GM18861 (cell line): ENCODE data around the gene MYH7B.

Source experiments
- ATAC-seq: cut with Tn5 transposase; IDR thresholded peaks from one replicate; pipeline ENCODE4 v1.9.1; 2021; ENCODE audit not compliant: unreplicated experiment

The MYH7B gene

DNA sequence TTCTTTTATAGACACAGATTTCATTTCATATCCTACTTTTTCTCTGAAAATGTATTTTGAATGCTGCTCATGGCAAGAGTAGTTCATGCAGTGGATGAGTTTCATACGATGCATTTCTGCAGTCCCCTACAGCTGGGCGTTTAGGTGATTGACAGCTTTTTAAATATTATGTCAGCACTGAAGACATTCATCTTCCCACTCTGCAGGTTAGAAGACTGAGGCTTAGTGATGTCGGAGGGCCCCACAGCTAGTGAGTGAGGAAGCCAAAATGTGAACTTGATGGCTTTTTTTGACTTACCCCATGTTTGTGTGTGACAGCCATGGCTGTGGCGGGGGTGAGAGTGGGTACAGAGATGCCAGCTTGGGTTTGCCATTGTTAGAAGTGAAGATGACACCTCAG, 33.5 kb downstream of the MYH7B start:
- ATAC-seq = no peak

DNA sequence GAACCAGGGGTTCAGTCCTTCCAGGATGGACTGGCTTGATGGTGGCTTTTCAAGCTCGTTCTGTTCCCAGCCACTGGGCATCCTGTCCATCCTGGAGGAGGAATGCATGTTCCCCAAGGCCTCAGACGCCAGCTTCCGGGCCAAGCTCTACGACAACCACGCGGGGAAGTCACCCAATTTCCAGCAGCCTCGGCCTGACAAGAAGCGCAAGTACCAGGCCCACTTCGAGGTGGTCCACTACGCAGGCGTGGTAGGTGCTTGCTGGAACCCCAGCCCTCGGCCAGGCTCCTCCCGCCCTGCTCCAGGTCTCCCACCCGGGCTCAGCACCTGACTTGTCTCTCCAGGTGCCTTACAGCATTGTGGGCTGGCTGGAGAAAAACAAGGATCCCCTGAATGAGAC, 34.0 kb downstream of the MYH7B start:
- ATAC-seq = no peak

DNA sequence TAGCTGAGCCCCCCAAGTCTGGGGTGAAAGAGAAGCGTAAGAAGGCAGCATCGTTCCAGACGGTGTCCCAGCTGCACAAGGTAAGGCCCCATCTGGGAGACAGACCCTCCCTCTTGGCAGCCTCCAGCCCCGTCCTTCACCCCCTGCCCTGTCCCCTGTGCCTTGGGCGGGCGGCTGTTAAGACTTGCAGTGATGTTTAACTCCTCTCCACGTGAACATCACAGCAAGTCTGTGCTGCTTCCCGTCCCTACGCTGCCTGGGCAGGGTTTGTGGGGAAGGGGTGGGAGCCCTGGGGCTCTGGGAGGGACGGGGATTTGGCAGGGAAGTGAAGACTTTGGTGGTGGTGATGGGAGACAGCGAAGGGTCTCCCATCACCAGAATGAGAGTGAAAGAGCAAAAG, 34.6 kb downstream of the MYH7B start:
- no peak for ATAC-seq

DNA sequence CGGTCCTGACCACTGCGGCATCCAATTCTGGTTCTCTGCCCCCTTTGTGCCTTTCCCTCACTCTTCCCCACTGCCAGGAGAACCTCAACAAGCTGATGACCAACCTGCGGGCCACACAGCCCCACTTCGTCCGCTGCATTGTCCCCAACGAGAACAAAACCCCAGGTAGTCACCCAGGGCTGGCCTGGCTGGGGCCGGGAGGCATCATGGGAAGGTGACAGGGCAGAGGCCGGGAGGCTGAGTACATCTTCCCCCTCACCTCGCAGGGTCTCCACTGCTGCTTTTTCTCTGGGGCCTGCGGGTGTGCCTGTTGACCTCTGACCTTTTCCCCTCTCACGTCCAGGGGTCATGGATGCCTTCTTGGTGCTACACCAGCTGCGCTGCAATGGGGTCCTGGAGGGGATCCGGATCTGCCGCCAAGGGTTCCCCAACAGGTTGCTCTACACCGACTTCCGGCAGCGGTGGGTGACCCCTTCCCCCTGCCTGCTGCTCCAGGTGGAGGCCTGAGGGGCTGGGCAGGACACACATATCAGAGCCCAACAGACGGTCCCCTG, 35.1 kb downstream of the MYH7B start:
- no peak for ATAC-seq

DNA sequence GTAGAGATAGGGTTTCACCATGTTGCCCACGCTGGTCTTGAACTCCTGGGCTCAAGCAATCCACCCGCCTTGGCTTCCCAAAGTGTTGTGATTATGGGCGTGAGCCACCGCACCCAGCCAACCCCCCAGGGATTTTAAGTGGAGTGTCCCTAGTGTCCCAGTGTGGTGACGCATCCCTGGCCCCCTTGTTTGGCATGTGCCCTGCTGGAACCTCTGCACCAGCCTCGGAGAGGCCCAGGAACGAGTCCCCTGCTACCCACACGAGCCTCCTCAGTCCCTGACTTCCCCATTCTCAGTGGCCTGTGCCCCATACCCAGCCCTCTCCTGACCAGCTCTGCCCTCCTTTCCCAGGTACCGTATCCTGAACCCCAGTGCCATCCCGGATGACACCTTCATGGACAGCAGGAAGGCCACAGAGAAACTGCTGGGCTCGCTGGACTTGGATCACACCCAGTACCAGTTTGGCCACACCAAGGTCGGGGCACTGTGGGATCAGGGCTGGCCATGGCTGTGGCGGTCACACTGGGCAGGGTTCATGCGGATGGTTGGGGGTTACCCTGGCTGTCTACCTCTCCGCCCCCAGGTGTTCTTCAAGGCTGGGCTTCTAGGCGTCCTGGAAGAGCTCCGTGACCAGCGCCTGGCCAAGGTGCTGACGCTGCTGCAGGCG, 37.2 kb downstream of the MYH7B start:
- no peak for ATAC-seq

DNA sequence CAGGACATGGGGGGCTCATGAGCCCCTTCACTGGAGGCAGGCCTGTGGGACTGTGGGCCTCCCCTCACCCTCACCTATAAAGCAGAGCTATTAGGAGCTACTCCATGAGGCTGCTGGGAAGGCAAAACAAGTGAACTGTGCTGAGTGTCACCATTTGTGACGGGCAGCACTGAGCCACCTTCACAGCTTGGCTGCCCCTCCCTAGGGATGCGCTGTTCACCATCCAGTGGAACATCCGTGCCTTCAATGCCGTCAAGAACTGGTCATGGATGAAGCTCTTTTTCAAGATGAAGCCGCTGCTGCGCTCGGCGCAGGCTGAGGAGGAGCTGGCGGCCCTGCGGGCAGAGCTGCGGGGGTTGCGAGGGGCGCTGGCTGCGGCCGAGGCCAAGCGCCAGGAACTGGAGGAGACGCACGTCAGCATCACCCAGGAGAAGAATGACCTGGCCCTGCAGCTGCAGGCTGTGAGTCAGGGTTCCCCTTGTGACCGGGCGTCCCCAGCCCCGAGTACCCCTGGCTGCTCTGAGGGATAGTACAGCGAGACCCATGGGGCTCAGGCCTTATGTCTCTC, 38.4 kb downstream of the MYH7B start:
- ATAC-seq = no peak

DNA sequence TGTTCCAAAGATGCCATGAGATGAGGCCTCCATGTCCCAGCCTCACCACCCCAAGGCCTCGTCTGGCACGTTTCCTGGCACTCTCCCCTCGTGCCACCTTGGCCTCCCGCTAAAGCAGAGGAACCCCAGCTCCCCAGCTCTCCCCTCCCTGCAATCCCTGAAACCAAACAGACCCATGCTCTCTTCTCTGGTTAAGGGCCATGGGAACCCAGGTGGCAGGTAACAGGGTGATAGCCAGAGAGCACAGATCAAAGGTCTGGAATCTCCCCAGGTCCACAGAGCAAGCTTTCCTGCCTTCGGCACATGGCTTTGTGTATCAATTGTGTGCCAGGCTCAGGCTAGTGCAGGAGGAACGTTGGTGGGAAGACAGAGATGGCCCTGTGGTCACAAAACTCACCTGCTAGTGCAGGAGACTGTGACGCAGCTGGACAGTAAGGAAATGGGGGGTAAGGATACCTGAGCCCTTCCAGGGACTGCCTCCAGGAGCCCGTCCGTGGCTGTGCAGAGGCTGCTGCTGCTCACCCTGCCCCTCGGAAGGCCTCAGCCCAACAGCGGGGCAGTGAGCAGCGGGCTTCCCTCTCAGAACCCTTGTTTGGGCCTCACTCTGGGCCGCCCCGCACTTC, 39.0 kb downstream of the MYH7B start:
- no peak for ATAC-seq

DNA sequence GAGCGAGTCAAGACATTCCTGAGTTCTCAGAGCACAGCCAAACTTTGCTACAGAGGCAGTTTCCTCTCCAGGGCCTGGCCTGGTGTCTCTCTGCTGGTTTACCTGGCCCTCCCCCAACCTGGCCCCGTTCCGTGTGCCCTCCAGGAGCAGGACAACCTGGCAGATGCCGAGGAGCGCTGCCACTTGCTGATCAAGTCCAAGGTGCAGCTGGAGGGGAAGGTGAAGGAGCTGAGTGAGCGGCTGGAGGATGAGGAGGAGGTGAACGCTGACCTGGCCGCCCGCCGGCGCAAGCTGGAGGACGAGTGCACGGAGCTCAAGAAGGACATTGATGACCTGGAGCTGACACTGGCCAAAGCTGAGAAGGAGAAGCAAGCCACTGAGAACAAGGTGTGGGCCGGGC, 39.5 kb downstream of the MYH7B start:
- ATAC-seq = no peak

DNA sequence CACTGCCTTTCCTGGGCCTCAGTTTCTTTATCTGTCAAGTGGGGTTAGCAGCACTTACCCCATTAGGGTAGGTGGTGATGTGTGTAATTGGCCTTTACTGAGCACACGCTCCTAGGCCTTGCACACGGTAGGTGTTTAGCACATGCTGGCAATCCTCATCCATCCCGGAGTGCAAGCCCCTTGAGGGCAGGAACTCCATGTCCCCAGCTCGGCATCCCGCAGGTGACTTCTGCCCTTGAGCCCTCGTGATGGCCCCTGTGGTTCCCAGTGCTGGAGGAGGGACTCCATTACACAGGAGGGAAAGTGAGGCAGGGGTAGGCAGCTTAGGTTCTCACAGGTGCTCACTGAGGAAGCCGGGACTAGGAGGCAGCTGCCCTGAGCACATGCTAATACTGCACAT, 40.0 kb downstream of the MYH7B start:
- ATAC-seq = no peak

DNA sequence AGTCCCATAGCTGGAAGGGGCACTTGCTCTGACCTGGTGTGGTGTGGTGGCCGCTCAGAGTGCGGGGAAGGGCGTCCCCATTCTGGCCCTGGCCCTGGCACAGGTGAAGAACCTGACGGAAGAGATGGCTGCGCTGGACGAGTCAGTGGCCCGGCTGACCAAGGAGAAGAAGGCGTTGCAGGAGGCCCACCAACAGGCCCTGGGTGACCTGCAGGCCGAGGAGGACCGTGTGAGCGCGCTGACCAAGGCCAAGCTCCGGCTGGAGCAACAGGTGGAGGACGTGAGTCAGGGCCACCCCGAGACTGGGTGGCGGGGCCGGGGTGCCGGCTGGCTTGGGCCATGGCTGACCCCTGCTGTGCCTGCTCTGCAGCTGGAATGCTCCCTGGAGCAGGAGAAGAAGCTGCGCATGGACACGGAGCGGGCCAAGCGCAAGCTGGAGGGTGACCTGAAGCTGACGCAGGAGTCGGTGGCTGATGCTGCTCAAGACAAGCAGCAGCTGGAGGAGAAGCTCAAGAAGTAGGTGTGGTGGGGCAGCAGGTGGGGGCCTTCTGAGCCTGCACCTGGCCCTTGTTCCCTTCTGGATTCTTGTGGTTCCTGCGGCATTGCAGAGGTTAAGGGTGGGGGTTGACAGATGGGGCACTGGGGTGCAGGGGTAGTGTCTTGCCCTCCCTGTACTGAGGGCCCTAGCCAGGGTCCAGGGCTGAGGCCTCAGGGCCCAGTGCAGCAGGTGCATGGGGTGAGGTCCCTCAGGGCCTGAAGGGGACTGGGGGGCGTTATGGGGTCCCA, 40.8 kb downstream of the MYH7B start:
- no peak for ATAC-seq

DNA sequence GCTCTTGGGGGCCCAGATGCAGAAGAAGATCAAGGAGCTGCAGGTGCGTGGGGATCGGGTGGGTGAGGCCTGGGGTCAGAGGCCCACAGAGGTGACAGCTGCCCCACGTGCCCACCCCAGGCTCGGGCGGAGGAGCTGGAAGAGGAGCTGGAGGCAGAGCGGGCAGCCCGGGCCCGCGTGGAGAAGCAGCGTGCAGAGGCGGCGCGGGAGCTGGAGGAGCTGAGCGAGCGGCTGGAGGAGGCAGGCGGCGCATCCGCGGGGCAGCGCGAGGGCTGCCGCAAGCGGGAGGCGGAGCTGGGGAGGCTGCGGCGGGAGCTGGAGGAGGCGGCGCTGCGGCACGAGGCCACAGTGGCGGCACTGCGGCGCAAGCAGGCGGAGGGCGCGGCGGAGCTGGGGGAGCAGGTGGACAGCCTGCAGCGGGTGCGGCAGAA, 41.5 kb downstream of the MYH7B start:
- no peak for ATAC-seq

DNA sequence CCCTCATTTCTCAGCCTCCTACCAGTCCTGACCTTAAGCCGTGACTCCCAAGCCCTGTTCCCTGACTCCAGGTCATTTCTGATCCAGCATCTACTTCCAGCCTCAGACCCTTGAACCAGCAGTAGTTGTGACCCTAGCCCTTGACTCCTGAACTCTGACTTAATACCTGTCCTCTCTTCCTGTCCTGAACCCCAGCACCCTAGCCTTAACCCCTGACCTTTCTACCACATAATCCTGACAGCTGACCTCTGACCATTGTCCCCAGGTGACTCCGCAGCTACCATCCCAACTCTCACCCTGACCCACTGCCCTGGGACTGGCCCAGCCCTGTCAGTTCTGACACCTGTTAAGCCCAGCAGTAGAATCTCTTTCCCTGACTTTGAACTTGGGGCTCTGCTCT, 42.1 kb downstream of the MYH7B start:
- ATAC-seq = no peak

DNA sequence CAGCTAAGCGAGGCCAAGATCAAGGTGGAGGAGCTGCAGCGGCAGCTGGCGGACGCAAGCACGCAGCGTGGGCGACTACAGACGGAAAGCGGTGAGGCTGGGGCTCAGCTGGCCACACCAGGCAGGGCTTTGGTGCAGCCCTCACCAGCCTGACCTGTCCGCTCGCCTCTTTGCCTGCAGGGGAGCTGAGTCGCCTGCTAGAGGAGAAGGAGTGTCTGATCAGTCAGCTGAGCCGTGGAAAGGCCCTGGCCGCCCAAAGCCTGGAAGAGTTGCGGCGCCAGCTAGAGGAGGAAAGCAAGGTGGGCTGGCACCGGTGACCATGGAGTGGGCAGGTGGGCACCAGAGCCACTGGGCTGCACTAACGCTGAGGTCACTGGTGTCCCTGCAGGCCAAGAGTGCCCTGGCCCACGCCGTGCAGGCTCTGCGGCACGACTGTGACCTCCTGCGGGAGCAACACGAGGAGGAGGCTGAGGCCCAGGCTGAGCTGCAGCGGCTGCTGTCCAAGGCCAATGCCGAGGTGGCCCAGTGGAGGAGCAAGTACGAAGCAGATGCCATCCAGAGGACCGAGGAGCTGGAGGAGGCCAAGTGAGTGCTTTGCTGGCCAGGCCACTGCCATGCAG, 42.8 kb downstream of the MYH7B start:
- no peak for ATAC-seq

DNA sequence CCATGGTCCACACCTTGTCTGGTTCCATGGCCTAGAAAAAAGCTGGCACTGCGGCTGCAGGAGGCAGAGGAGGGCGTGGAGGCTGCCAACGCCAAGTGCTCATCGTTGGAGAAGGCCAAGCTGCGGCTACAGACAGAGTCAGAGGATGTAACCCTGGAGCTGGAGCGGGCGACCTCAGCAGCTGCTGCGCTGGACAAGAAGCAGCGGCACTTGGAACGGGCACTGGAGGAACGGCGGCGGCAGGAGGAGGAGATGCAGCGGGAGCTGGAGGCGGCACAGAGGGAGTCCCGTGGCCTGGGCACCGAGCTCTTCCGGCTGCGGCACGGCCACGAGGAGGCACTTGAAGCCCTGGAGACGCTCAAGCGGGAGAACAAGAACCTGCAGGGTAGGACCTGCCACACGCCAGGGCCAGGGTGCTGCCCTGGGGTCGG, 43.4 kb downstream of the MYH7B start:
- ATAC-seq = no peak

DNA sequence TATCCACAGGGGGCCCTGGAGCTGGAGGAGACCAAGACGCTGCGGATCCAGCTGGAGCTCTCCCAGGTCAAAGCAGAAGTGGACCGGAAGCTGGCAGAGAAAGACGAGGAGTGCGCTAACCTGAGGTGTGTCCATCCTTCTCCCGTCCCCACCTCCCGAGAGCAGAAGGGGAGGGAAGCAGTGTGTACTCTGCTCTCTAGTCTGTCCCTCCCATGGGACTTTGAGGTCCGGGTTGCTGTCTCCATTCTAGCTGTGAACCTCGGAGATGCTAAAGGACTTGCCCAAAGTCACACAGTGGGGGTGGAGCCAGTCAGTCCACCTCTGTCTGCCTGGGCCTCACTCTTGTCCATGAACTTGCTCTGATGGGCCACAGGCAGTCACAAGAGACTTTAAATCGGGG, 44.1 kb downstream of the MYH7B start:
- ATAC-seq = no peak

DNA sequence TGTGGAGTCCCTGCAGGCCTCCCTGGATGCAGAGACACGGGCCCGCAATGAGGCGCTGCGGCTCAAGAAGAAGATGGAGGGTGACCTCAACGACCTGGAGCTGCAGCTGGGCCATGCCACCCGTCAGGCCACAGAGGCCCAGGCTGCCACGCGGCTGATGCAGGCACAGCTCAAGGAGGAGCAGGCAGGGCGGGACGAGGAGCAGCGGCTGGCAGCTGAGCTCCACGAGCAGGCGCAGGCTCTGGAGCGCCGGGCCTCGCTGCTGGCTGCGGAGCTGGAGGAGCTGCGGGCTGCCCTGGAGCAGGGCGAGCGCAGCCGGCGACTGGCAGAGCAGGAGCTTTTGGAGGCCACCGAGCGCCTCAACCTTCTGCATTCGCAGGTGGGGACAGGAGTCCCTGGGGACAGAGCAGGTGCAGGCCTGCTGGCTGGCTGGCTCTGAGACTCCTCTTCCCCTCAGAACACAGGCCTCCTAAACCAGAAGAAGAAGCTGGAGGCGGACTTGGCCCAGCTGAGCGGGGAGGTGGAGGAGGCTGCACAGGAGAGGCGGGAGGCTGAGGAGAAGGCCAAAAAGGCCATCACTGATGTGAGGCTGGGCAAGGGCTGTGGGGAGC, 44.7 kb downstream of the MYH7B start:
- no peak for ATAC-seq

DNA sequence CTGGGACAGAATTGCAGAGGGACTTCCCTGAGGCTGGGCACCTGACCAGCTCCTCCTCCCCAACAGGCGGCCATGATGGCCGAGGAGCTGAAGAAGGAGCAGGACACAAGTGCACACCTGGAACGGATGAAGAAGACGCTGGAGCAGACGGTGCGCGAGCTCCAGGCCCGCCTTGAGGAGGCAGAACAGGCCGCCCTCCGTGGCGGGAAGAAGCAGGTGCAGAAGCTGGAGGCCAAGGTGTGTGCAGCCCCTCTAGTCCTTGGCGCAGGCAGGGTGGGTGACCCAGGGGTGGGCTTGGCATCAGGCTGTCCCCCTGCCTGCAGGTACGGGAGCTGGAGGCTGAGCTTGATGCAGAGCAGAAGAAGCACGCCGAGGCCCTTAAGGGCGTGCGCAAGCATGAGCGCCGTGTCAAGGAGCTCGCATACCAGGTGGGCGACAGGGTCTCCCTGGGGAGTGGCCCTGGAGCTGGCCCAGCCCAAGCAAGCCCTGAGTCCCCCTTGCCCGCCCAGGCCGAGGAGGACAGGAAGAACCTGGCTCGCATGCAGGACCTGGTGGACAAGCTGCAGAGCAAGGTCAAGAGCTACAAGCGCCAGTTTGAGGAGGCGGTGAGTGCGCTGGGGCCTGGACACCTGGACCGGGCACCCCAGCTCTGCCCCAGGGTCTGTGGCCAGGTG, 45.4 kb downstream of the MYH7B start:
- no peak for ATAC-seq

DNA sequence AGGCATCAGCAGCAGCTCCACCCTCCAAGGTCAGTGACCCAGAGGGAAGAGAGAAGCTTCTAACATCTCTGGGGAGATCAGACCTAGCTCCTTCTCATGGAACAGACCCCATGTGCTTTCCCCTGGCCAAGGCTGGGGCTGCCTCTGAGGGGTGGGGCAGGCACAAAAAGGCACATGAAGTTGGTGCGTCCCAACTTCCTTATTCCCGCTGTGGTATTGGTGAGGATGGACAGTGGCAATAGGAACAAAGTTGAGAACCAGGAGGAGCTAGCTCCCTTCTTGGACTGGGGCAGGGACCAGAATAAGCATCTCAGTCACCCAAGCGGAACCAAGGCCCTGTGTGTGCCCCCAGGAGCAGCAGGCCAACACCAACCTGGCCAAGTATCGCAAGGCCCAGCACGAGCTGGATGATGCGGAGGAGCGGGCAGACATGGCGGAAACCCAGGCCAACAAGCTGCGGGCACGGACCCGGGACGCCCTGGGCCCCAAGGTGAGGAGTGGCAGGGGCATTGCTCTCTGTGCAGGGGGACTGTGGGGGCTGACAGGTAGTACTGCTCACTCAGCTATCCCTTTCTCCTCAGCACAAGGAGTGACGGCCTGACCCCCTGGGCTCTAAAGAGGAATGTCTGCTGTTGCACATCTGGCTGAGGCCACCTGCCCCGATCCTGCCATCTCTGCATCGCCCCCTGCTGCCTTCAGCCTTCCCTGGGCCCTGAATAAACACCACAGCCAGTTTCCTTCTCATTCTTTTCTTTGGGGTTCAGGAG, 46.1 kb downstream of the MYH7B start:
- no peak for ATAC-seq

DNA sequence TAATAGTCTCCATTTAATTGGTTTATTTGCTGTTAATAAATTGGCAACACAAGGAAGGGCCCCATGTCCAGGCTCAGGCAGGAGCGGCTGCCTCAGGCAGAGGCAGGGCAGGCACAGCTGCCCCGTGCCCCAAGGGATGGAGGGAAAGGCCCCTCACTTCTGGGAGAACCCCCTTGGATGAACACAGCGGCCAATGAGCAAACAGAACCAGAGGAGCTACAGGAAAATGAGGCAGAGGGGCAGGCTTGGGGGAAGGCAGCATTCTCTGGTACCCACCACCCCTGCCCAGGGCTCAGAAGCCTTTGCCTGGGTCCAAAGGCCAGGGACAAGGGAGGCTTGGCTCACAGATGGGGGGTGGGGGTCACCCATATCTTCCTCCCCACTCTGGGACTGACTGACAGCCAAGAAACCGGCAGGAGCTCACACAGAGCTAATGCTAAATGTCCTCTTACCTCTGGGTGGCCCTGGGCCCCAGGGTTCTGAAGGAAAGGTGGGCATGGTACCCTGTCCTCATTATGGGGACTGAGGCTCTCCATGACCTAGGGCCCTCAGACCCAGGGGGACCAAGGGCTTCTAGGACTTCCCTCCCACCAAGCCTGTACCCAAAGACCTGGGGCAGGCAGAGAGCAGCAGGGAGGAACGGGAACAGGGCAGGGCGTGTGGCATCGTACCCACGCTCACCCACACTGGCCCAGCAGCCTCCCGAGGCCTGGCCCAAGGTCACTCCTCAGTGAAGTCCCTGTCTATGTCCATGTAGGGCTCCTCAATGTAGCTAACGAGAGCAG, 47.0 kb downstream of the MYH7B start:
- ATAC-seq = no peak
